ENCODE results near the gene AS3MT.

AS3MT gene

DNA sequence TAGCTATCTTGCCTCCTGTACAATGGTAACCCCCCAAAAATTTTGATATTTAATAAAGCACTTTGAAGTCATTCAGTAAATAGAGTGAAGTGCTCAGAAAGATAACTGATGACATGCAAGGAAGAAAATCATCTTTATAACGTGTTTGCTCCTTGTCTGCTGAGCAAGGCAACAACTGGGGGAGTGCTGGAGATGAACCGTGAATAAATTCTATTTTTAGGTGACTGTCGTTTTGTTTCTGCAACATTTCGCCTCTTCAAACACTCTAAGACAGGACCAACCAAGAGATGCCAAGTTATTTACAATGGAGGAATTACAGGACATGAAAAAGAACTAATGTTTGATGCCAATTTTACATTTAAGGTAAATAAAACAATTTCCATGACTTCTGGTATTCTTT, 9.4 kb downstream of the AS3MT start:
- TF ChIP-seq CTCF (IDR thresholded peaks at IDR 0.05), result no peak

DNA sequence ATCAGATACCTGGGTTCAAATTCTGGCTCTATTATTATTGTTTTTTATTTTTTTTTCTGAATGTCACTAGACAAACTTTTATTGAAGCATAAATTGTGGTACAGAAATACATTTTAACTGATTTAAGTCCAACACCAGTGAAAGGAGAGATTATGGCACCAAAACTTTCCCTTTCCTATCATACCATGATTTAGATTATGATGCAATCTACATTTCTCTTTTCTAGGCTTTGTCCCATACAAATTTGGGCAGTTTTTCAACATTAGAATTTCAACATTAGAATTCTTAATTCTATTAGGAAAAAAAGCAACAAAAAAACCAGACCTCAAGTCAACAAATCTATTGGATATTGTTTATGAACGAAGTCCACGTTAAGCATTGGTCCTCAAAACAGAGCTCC, 11.0 kb downstream of the AS3MT start:
- no peak for TF ChIP-seq CTCF (IDR thresholded peaks at IDR 0.05)

GRCh38 chr10:102888048-102888447, 18.8 kb downstream of the AS3MT start:
- no peak for TF ChIP-seq CTCF (IDR thresholded peaks at IDR 0.05)

DNA sequence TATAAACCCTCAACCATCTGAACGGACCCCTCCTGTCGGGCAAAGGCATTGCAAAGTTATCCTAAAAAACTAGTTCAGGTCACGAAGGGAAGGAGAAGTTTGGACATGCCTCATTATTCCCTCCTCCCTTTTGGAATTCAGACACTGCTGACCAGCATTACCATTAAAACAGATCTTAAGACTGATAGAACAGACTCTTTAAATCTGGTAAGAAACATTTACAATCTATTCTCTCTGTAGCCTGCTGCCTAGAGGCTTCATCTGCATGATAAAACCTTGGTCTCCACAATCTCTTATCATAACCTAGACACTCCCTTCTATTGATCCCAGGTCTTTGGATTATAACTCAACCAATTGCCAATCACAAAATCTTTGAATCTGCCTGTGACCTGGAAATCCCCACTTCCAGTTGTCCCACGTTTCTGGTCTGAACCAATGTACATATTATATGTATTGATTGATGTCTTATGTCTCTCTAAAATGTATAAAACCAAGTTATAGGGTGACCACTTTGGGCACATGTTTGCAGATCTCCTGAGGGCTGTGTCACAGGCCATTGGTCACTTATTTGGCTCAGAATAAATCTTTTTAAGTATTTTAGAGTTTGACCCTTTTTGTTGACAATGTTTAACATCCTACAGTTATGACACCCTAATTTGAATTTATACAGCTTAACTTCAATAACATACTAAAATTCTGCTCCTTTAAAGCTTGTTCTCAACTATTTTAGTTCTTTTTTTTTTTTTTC, 25.4 kb downstream of the AS3MT start:
- no peak for TF ChIP-seq CTCF (IDR thresholded peaks at IDR 0.05)

GRCh38 chr10:102900006-102900405, 30.7 kb downstream of the AS3MT start:
- no peak for TF ChIP-seq CTCF (IDR thresholded peaks at IDR 0.05)

DNA sequence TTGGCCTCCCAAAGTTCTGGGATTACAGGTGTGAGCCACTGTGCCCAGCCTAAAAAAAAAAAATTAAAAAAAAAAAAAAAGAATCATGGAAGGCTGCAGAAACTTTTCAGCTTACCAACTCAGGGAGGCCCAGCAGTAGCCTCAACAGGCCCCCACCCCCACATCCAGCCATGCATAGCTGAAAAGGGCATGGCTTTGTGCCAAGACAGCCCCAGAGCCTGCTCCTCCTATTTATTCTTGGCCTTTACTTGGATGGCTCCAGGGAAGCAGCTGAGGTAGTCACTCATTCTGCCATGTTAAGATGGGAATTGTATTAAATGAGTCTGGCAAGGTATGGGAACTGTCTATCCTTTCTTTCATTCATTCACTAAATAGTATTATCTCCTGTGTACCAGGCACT, 35.1 kb downstream of the AS3MT start:
- TF ChIP-seq CTCF (IDR thresholded peaks at IDR 0.05), result no peak

GRCh38 chr10:102906507-102906906, 37.2 kb downstream of the AS3MT start:
- no peak for TF ChIP-seq CTCF (IDR thresholded peaks at IDR 0.05)

- no peak for TF ChIP-seq CTCF (IDR thresholded peaks at IDR 0.05)
Observed at GRCh38 chr10:102914781-102915180, 45.5 kb downstream of the AS3MT start.

All from LNCAP (cell line).